Adrenal gland (tissue), 5 donors: ENCODE measurements around the gene WDR4.

ENCODE experiments used
- CTCF ChIP-seq, 6 experiments: fragments of 450-650 bp in 4 of 6; fragments of 200-600 bp in 2 of 6; sonication (generic) in 1 of 6; IDR thresholded peaks; 1 replicate in 5 of 6; 2 replicates in 1 of 6; pipeline versions ENCODE4 v1.5.1 to v1.8.0; 2016 to 2021; ENCODE audit warnings: antibody characterized with exemption in 6 of 6, mild to moderate bottlenecking in 2 of 6, moderate library complexity in 1 of 6
- POLR2A ChIP-seq, 2 donors: fragments of 450-650 bp; IDR thresholded peaks; one replicate each; pipeline ENCODE4 v1.6.1; 2017; ENCODE audit warnings: antibody characterized with exemption in 2 of 2, mild to moderate bottlenecking in 2 of 2, moderate library complexity in 1 of 2
- donor health status: DM: no; HTN: no; CAD: no.

- TF ChIP-seq CTCF (IDR thresholded peaks at IDR 0.05) (no peak), POLR2A (IDR thresholded peaks at IDR 0.05) (no peak)
Observed at GRCh38 chr21:42833859-42834725, 45.2 kb downstream of the WDR4 start.
